OCI-LY3 (cell line): ENCODE data around the gene SLX1A.
"Not testable (repeated sequence)": the region's sequence is repeated elsewhere in the genome, so short reads cannot be mapped to it uniquely, and the experiment has no call there.

ENCODE experiments used
- H2AFZ ChIP-seq: fragments of 200-600, 300-600 bp; shearing (Covaris generic); 2 replicates; pipeline ENCODE4 v1.6.0; 2014; ENCODE audit warnings: antibody characterized with exemption, low read depth, low read length
- H3K27ac ChIP-seq: fragments of 200-600, 300-600 bp; sonication (generic); 2 replicates; pipeline ENCODE4 v1.5.1; 2014; ENCODE audit warnings: mild to moderate bottlenecking, low read length, moderate library complexity, mixed read lengths
- H3K27me3 ChIP-seq: fragments of 200-600, 300-600 bp; sonication (generic); 2 replicates; pipeline ENCODE4 v1.6.1; 2014; ENCODE audit warnings: low read depth, low read length, mixed read lengths
- H3K36me3 ChIP-seq: fragments of 200-600, 300-600 bp; sonication (generic); replicated peaks from 2 replicates; pipeline ENCODE3; 2014; ENCODE audit warnings: low read depth, low read length, mixed read lengths
- H3K4me1 ChIP-seq: fragments of 300-600, 200-600 bp; sonication (generic); 2 replicates; pipeline ENCODE4 v1.6.1; 2014; ENCODE audit warnings: low read length, mixed read lengths
- H3K4me2 ChIP-seq: fragments of 200-600, 300-600 bp; sonication (generic); 2 replicates; pipeline ENCODE4 v1.6.1; 2014; ENCODE audit warnings: low read length, mixed read lengths
- H3K4me3 ChIP-seq: fragments of 300-600, 200-600 bp; sonication (generic); 2 replicates; pipeline ENCODE4 v1.5.1; 2014; ENCODE audit warnings: antibody characterized with exemption, mild to moderate bottlenecking, low read length, moderate library complexity
- H3K79me2 ChIP-seq: fragments of 300-600, 200-600 bp; shearing (Covaris generic); 2 replicates; pipeline ENCODE4 v1.6.1; 2014; ENCODE audit warnings: mild to moderate bottlenecking, low read length, mixed read lengths
- H3K9ac ChIP-seq: fragments of 300-600, 200-600 bp; shearing (Covaris generic); 2 replicates; pipeline ENCODE4 v1.6.0; 2014; ENCODE audit warnings: mild to moderate bottlenecking, low read length, moderate library complexity
- H3K9me3 ChIP-seq: fragments of 200-600, 300-600 bp; shearing (Covaris generic); 2 replicates; pipeline ENCODE4 v1.6.1; 2014; ENCODE audit warnings: low read length, mixed read lengths; ENCODE audit not compliant: insufficient read depth
- H4K20me1 ChIP-seq: fragments of 200-600, 300-600 bp; sonication (generic); 2 replicates; pipeline ENCODE4 v1.6.1; 2016; ENCODE audit warnings: low read length, mixed read lengths; ENCODE audit not compliant: insufficient read depth

The SLX1A gene

DNA sequence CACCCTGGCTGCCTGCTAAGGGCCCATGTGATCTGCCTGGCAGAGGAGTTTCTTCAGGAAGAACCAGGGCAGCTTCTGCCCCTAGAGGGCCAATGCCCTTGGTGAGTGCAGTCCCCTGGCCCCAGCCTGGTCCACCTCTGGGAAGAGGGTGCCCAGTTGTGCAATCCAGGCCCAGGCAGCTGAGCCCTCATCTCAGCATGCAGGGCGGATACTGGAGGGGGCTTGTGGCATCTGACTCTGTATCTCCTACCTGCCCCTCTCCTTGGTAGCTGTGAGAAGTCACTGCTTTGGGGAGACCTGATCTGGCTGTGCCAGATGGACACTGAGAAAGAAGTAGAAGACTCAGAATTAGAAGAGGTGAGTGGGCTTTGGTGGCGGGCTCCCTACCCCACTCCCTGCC lies 3.3 kb downstream of the SLX1A start:
- not testable (repeated sequence) for H3K9me3 ChIP-seq, H3K36me3 ChIP-seq, H4K20me1 ChIP-seq, H3K9ac ChIP-seq, H3K27ac ChIP-seq, H3K27me3 ChIP-seq, H3K4me2 ChIP-seq, H3K4me1 ChIP-seq, H3K4me3 ChIP-seq, H3K79me2 ChIP-seq, H2AFZ ChIP-seq

DNA sequence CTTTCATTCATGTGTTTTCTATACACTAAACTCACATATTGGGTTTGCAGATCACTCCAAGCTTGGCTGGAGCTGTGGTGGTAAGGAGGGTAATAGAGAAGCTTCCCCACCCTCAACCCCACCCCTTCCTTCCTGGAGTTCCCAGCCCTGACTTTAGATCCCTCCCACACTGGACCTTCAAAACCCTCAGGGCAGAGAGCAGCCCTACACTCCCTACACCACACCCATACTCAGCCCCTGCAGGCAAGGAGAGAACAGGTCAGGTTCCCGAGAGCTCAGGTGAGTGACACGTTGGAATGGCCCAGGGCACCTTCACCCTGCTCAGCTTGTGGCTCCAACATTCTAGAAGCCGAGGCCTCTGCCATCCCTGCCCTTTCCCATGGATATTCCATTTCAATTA lies 5.4 kb downstream of the SLX1A start, which contains the start of gene SULT1A3:
Gene SULT1A3 (plus strand): TSS at position 207 of the 400 bp plus-strand sequence. CDS start 1,474 bp downstream, outside the sequence.
- not testable (repeated sequence) for H3K27me3 ChIP-seq, H3K79me2 ChIP-seq, H3K4me1 ChIP-seq, H3K9me3 ChIP-seq, H4K20me1 ChIP-seq, H3K36me3 ChIP-seq, H2AFZ ChIP-seq, H3K9ac ChIP-seq, H3K27ac ChIP-seq, H3K4me3 ChIP-seq, H3K4me2 ChIP-seq

- not testable (repeated sequence) for H3K79me2 ChIP-seq, H3K4me2 ChIP-seq, H3K9me3 ChIP-seq, H3K36me3 ChIP-seq, H3K9ac ChIP-seq, H2AFZ ChIP-seq, H3K4me3 ChIP-seq, H3K27me3 ChIP-seq, H4K20me1 ChIP-seq, H3K27ac ChIP-seq, H3K4me1 ChIP-seq
Measured at GRCh38 chr16:30199608-30200343, 6.1 kb downstream of the SLX1A start.

- not testable (repeated sequence) for H2AFZ ChIP-seq, H3K79me2 ChIP-seq, H4K20me1 ChIP-seq, H3K4me2 ChIP-seq, H3K9me3 ChIP-seq, H3K36me3 ChIP-seq, H3K9ac ChIP-seq, H3K27me3 ChIP-seq, H3K4me3 ChIP-seq, H3K4me1 ChIP-seq, H3K27ac ChIP-seq
Measured at GRCh38 chr16:30205541-30206236, 12.0 kb downstream of the SLX1A start.

DNA sequence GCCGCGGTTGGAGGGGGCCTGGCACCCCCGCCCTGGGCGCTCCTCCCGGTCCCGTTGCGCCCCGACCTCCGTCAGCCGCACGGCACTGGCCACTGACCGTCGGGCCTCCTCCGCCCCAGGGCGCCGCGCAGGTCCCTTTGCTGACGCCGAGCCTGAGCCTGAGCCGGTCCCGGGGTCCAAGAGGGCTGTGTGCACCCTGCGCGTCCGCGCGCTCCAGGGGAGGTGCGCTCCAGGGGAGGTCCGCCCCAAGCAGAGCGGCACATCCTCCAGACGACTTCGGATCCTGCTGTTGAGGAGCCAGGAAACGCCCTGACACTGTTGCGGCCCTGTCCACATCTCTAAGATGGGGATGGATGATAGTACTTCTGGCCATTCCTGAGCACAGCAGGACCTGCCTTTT lies 12.6 kb downstream of the SLX1A start:
- not testable (repeated sequence) for H3K4me3 ChIP-seq, H3K9me3 ChIP-seq, H3K27ac ChIP-seq, H3K79me2 ChIP-seq, H3K4me1 ChIP-seq, H4K20me1 ChIP-seq, H2AFZ ChIP-seq, H3K27me3 ChIP-seq, H3K36me3 ChIP-seq, H3K9ac ChIP-seq, H3K4me2 ChIP-seq

DNA sequence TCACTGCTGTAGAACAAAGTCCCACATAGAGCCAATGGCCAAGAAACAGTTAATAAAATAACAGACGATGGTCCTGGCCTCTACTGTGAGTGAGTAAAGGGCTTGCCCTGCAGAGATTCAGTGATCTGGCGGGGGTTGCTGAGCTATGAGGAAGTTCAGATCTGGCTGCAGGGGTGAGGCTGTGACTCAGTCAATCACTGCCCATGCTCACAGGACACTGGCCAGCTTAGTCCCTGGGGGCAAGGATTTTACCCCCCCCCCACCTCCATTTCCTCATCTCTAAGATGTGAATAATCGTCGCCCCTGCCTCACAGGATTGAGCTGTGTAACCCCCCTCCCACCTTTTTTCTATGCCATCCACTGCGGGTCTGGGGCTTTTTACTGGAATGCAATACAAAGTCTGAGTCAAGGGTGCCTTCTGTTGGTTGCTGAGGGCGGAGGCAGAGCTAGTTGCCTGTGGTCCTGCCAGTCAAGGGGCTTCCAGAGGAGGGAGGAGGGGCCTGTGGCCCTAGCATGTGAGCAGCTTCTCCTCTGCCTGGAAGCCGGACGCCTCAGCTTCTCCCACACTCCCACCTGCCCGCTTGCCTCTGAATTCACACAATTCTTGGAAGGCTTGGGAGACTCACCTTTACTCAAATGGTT lies 13.5 kb downstream of the SLX1A start:
- not testable (repeated sequence) for H3K9ac ChIP-seq, H3K27ac ChIP-seq, H4K20me1 ChIP-seq, H3K9me3 ChIP-seq, H3K79me2 ChIP-seq, H3K4me2 ChIP-seq, H3K36me3 ChIP-seq, H3K4me3 ChIP-seq, H2AFZ ChIP-seq, H3K27me3 ChIP-seq, H3K4me1 ChIP-seq

GRCh38 chr16:30209032-30209431 lies 15.4 kb downstream of the SLX1A start:
- not testable (repeated sequence) for H3K36me3 ChIP-seq, H3K27ac ChIP-seq, H3K4me2 ChIP-seq, H3K27me3 ChIP-seq, H3K4me3 ChIP-seq, H3K4me1 ChIP-seq, H3K9ac ChIP-seq, H2AFZ ChIP-seq, H3K9me3 ChIP-seq, H4K20me1 ChIP-seq, H3K79me2 ChIP-seq

GRCh38 chr16:30211414-30211813 lies 17.7 kb downstream of the SLX1A start:
- H3K4me1 ChIP-seq, H3K9me3 ChIP-seq, H3K9ac ChIP-seq, H3K79me2 ChIP-seq, H3K4me3 ChIP-seq, H3K27ac ChIP-seq, H3K36me3 ChIP-seq, H2AFZ ChIP-seq, H3K4me2 ChIP-seq, H4K20me1 ChIP-seq, H3K27me3 ChIP-seq: not testable (repeated sequence)

DNA sequence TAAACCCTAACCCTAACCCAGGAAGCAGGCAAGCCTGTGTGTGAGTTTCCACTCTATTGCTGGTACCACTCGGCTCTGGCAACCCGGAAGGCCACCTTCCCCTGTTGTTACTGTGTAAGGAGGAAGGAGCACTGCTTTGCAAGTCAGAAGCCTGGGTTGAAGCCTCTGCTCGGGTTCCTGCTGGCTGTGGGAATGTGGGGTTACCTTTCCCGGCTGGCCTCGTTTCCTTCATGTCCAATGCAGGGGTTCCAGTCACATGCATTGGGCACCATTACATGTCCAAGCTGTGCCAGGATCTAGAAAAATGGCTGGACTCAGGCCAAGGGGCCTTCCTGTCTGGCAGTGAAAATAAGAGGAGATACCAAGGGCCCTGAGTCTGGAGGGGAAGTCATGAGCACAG lies 23.4 kb downstream of the SLX1A start:
- H4K20me1 ChIP-seq, H3K4me1 ChIP-seq, H3K9ac ChIP-seq, H3K27me3 ChIP-seq, H3K79me2 ChIP-seq, H3K9me3 ChIP-seq, H3K36me3 ChIP-seq, H3K4me2 ChIP-seq, H3K27ac ChIP-seq, H2AFZ ChIP-seq, H3K4me3 ChIP-seq: not testable (repeated sequence)
